Right atrium auricular region (tissue), 2 donors: ENCODE results near the gene GRIN2A. TPM values are rescaled to one million over a fixed set of nuclear protein-coding genes. Genes with fewer than 3 reads are reported as not detected.

Source experiments
- DNase-seq: peaks from one replicate; pipeline ENCODE4 v3.0.0-alpha.2; 2019; ENCODE audit warnings: low spot score
- H3K27ac ChIP-seq, 2 donors: fragments of 200-600 bp; sonication (generic); 1 replicate in 1 of 2; 2 replicates in 1 of 2; pipeline ENCODE4 v1.5.1; 2016 to 2019
- H3K27me3 ChIP-seq, 2 donors: fragments of 200-600 bp; sonication (generic); one replicate each; pipeline versions ENCODE4 v1.5.1 to v1.6.0; 2017 to 2019
- H3K36me3 ChIP-seq: fragments of 200-600 bp; sonication (generic); one replicate; pipeline ENCODE4 v1.5.1; 2016
- H3K4me1 ChIP-seq, 2 donors: fragments of 200-600 bp; sonication (generic); one replicate each; pipeline versions ENCODE4 v1.5.1 to v1.6.0; 2017 to 2019
- H3K4me3 ChIP-seq, 2 donors: fragments of 200-600 bp; sonication (generic); 1 replicate in 1 of 2; 2 replicates in 1 of 2; pipeline ENCODE4 v1.5.1; 2017 to 2019; ENCODE audit warnings: mild to moderate bottlenecking in 1 of 2, moderate library complexity in 1 of 2
- H3K9me3 ChIP-seq, 2 donors: fragments of 200-600 bp; sonication (generic); one replicate each; pipeline ENCODE4 v1.5.1; 2019
- total RNA-seq, 2 donors: library from RNA; depleted of rRNA; stranded (reverse); fragments of >200 nt; gene quantifications; one replicate each; pipeline ENCODE4 v1.1.0, GENCODE V29; 2016
- TF ChIP-seq, protein P1 (sequence below), 2 donors: fragments of 200-600 bp; sonication (generic); IDR thresholded peaks; one replicate each; pipeline ENCODE4 v1.5.1; 2019; ENCODE audit warnings: antibody characterized with exemption in 2 of 2

GRIN2A gene
- total RNA-seq, 2 donors from 2014 or later: 3.8 to 7.4 TPM

GRCh38 chr16:9869776-9870175 is 312.5 kb downstream of the GRIN2A start:
- H3K4me1 ChIP-seq: no peaks in the 10 kb centered on the region
- H3K27ac ChIP-seq: no peak overlapping the region
- no peak overlapping the region for H3K4me3 ChIP-seq
- TF ChIP-seq, protein P1, sequence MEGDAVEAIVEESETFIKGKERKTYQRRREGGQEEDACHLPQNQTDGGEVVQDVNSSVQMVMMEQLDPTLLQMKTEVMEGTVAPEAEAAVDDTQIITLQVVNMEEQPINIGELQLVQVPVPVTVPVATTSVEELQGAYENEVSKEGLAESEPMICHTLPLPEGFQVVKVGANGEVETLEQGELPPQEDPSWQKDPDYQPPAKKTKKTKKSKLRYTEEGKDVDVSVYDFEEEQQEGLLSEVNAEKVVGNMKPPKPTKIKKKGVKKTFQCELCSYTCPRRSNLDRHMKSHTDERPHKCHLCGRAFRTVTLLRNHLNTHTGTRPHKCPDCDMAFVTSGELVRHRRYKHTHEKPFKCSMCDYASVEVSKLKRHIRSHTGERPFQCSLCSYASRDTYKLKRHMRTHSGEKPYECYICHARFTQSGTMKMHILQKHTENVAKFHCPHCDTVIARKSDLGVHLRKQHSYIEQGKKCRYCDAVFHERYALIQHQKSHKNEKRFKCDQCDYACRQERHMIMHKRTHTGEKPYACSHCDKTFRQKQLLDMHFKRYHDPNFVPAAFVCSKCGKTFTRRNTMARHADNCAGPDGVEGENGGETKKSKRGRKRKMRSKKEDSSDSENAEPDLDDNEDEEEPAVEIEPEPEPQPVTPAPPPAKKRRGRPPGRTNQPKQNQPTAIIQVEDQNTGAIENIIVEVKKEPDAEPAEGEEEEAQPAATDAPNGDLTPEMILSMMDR (IDR thresholded peaks at IDR 0.05): no peak
- no peaks in the 10 kb centered on the region for H3K9me3 ChIP-seq
- DNase-seq: no peak
- no peaks in the 10 kb centered on the region for H3K36me3 ChIP-seq
- no peaks in the 10 kb centered on the region for H3K27me3 ChIP-seq

DNA sequence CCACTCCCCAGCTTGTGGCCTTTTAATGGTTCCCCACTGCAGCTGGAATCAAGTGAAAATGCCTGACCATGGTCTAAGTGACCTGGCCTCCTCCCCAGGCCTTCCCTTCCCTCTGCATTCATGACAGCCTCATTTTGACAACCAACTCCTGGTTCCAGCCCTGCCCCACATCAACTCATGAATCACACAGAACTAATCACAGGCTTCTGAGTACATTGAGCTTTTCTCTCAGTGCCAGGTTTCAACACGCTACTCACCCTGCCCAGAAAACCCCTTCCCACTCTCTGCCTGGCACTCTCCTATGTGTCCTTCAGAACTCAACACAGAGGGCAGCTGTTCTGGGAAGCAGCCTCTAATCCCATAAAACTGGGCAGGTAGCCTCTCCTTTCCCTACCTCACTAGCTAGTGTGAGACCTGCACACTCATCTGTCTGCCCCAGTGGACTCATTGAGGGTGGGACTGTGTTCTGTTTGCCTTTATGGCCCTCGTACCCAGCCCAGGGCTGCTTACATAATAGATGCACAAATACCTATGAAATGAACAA is 313.6 kb downstream of the GRIN2A start:
- H3K27ac ChIP-seq: no peak overlapping the region
- no peaks in the 10 kb centered on the region for H3K4me1 ChIP-seq
- TF ChIP-seq, protein P1 (IDR thresholded peaks at IDR 0.05): no peak
- H3K27me3 ChIP-seq: no peaks in the 10 kb centered on the region
- H3K36me3 ChIP-seq: no peaks in the 10 kb centered on the region
- H3K4me3 ChIP-seq: no peak overlapping the region
- no peaks in the 10 kb centered on the region for H3K9me3 ChIP-seq
- no peak for DNase-seq

DNA sequence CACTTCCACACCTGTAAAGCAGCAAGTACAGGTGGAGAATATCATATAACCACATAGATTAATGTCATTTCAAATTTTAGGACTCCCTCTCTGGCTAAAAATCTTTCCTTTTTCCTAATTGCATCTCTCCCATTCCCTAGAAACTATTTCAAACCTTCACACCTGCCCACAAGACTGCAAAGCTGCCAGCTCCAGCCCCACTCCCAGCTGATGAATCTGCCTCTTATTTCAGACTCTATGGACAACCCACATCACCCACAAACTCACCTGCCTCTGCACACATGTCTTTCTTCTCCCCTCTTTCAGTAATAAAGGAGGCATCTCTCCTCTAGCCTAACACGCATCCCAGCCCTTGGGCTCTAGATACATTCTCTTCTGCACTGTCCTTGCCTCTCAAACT is 315.1 kb downstream of the GRIN2A start:
- no peak overlapping the region for H3K4me3 ChIP-seq
- H3K9me3 ChIP-seq: no peaks in the 10 kb centered on the region
- H3K36me3 ChIP-seq: no peaks in the 10 kb centered on the region
- no peak overlapping the region for H3K27ac ChIP-seq
- TF ChIP-seq, protein P1 (IDR thresholded peaks at IDR 0.05): no peak
- no peaks in the 10 kb centered on the region for H3K4me1 ChIP-seq
- no peak for DNase-seq
- H3K27me3 ChIP-seq: no peaks in the 10 kb centered on the region

DNA sequence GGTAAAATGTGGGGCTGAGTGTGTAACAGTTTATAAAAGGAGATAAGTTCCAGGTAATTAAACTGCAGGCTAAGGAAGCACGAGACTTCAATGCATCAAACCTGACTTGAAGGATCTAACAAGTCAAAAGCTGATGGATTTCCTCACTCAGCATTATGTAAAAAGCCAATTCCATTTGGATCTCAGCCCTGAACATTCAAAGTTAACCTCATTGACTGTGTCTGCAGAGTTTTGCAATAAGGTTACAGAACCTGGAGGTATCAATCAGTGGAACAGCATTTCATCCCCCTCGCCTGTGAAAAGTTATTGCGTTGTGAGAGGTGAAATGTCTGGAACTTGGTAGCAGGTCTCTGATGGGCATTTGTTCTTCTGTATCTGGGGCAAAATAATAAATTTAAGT is 317.8 kb downstream of the GRIN2A start:
- H3K9me3 ChIP-seq: no peaks in the 10 kb centered on the region
- H3K4me3 ChIP-seq: no peak overlapping the region
- TF ChIP-seq, protein P1 (IDR thresholded peaks at IDR 0.05): no peak
- no peaks in the 10 kb centered on the region for H3K36me3 ChIP-seq
- H3K27ac ChIP-seq: no peak overlapping the region
- DNase-seq: no peak
- no peaks in the 10 kb centered on the region for H3K4me1 ChIP-seq
- H3K27me3 ChIP-seq: no peaks in the 10 kb centered on the region

DNA sequence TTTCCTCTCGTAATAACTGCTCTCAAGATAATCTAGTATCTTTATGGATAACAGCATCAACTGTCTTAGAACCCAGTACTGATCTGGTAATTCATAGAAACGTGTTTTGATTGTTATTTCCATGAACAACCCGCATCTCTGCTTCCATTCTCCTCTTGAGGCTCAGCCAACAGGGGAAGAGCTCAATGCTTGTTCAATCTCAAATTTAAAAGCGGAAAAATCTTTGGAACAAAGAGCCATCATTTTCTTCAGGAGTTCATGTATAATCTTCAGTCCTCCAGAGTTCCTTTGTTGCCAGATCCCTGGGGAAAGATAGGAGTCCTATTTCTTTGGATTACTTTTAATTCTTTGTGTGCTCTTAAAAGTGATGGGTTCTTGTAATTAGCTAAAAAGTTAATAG is 319.9 kb downstream of the GRIN2A start:
- no peak overlapping the region for H3K4me3 ChIP-seq
- H3K27me3 ChIP-seq: no peaks in the 10 kb centered on the region
- no peaks in the 10 kb centered on the region for H3K36me3 ChIP-seq
- no peak for DNase-seq
- H3K4me1 ChIP-seq: no peaks in the 10 kb centered on the region
- no peak overlapping the region for H3K27ac ChIP-seq
- H3K9me3 ChIP-seq: no peaks in the 10 kb centered on the region
- TF ChIP-seq, protein P1 (IDR thresholded peaks at IDR 0.05): no peak

DNA sequence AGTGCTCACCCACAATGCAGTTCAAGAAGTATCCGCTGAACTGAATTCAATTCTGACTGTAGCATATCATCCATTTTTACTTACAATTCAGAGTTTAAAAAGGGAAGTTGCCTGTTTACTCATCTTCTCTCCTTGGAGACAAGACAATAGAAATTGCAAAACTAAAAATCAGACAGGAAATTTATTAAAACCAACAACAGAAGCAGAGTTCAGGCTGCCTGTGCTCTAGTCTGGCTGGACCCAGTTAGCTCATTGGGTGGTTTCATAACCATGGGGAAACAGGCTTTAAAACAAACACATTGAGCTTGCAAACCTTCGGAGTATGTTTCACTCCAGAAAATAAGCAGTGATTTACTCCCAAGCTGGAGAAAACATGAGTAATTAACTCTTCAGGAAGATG is 321.4 kb downstream of the GRIN2A start:
- Histone ChIP-seq H3K36me3 (no peaks in the 10 kb centered on the region), H3K9me3 (no peaks in the 10 kb centered on the region), H3K4me3 (no peak overlapping the region), H3K4me1 (no peaks in the 10 kb centered on the region), H3K27me3 (no peaks in the 10 kb centered on the region), H3K27ac (no peak overlapping the region)
- TF ChIP-seq, protein P1 (IDR thresholded peaks at IDR 0.05): no peak
- no peak for DNase-seq
